Loucy (cell line): ENCODE results near the gene ZC3H11A.

ENCODE experiments used
- CTCF ChIP-seq: fragments of 200-600 bp; sonication (generic); conservative IDR thresholded peaks from 2 replicates; pipeline ENCODE4 v1.5.1; 2014; ENCODE audit warnings: mild to moderate bottlenecking, antibody characterized with exemption, low read length
- EZH2phosphoT487 ChIP-seq: fragments of 200-600 bp; IDR thresholded peaks from 2 replicates; pipeline ENCODE4 v1.6.1; 2018; ENCODE audit warnings: antibody characterized with exemption, mild to moderate bottlenecking, moderate library complexity, borderline replicate concordance

- TF ChIP-seq CTCF (no peak), EZH2phosphoT487 (no peak)
These were observed 34.9 kb upstream of the ZC3H11A start for GRCh38 chr1:203760506-203760905.
